GM21717 (cell line): ENCODE results near the gene SIVA1.

Experiments
- ATAC-seq: cut with Tn5 transposase; IDR thresholded peaks from one replicate; pipeline ENCODE4 v1.9.1; 2021; ENCODE audit warnings: mild to moderate bottlenecking, moderate library complexity; ENCODE audit not compliant: unreplicated experiment

The SIVA1 gene

DNA sequence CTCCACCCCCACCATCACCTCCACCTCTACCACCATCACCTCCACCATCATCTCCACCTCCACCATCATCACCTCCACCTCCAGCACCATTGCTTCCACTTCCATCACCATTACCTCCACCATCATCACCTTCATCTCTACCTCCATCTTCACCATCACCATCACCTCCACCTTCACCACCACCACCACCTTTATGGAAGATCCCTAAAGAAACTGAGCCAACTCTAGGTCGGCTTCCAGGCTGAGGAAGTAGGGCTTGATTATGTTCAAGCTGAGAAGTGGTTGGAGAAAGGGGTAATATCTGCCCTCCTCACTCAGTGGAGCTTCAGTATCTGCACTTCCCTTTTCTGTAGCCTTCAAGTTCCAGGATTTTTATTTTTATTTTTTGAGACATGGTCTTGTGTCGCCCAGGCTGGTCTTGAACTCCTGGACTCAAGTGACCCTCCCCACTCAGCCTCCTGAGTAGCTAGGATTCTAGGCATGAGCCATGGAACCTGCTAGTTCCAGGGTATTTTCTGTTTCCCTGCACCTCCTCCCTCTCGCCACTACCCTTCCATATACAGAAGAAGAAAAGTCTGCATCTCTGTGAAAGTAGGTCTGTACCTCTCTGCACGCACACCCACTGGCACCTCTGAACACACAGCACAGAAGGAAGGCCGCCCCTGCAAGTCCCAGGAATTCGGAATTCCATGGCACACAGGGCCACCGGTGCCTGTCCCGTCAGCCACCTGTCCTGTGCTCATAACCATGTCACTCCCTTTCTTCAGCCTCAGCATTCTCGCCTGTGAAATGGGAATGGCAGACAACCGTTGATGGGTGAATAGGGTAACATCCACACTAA is 53.9 kb downstream of the SIVA1 start:
- no peak for ATAC-seq

DNA sequence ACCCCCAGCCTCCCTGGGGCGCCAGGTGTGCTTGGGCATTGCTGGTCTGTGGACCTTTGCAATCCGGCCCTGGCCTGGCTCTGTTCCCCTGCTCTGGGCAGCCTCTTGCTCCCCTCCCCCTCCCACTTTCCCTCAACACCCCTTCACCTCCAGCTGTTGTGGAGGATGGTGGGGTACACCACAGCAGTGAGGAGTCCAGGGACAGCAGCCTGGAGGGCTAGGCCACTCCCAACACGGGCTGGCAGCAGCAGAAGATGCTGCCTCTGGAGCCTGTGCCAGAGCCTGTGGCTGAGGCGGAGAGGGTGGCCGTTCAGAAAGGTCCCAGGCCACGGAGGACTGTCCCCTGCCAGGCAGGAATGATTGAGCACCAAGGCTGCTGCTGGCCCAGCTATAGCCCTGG is 55.5 kb downstream of the SIVA1 start:
- no peak for ATAC-seq
